Measurements from ENCODE around the gene HHIPL1.
"Not testable (repeated sequence)": the region's sequence is repeated elsewhere in the genome, so short reads cannot be mapped to it uniquely, and the experiment has no call there.

HHIPL1 gene

GRCh38 chr14:99636487-99636886 lies 8.4 kb upstream of the HHIPL1 start:
- no peak for DNase-seq

GRCh38 chr14:99637624-99638023 lies 7.3 kb upstream of the HHIPL1 start:
- no peak for DNase-seq

- not testable (repeated sequence) for DNase-seq
These were observed 2.2 kb upstream of the HHIPL1 start for GRCh38 chr14:99642771-99643170.

GRCh38 chr14:99643343-99643742 lies 1.6 kb upstream of the HHIPL1 start:
- no peak for DNase-seq

- no peak for DNase-seq
These were observed 818 bp upstream of the HHIPL1 start for GRCh38 chr14:99644035-99644587.

GRCh38 chr14:99645545-99646505 lies 896 bp downstream of the HHIPL1 start:
- DNase-seq = no peak

GRCh38 chr14:99647411-99647810 lies 2.5 kb downstream of the HHIPL1 start:
- no peak for DNase-seq

GRCh38 chr14:99648027-99648784 lies 3.3 kb downstream of the HHIPL1 start:
- DNase-seq = no peak

GRCh38 chr14:99649219-99649618 lies 4.3 kb downstream of the HHIPL1 start:
- no peak for DNase-seq

GRCh38 chr14:99649643-99650042 lies 4.7 kb downstream of the HHIPL1 start:
- no peak for DNase-seq

- no peak for DNase-seq
These were observed 5.3 kb downstream of the HHIPL1 start for GRCh38 chr14:99650189-99650588.

GRCh38 chr14:99651953-99652746 lies 7.2 kb downstream of the HHIPL1 start:
- DNase-seq = no peak

GRCh38 chr14:99654235-99654985 lies 9.5 kb downstream of the HHIPL1 start:
- no peak for DNase-seq

- DNase-seq = no peak
These were observed 10.6 kb downstream of the HHIPL1 start for GRCh38 chr14:99655521-99655920.

- no peak for DNase-seq
These were observed 11.2 kb downstream of the HHIPL1 start for GRCh38 chr14:99656171-99656570.

- no peak for DNase-seq
These were observed 12.8 kb downstream of the HHIPL1 start for GRCh38 chr14:99657645-99658155.

GRCh38 chr14:99658218-99658845 lies 13.4 kb downstream of the HHIPL1 start:
- DNase-seq = no peak

- no peak for DNase-seq
These were observed 14.4 kb downstream of the HHIPL1 start for GRCh38 chr14:99659333-99659741.

GRCh38 chr14:99660006-99660566 lies 15.2 kb downstream of the HHIPL1 start:
- DNase-seq = no peak

- DNase-seq = no peak
These were observed 15.9 kb downstream of the HHIPL1 start for GRCh38 chr14:99660794-99661193.

GRCh38 chr14:99661206-99661605 lies 16.3 kb downstream of the HHIPL1 start:
- DNase-seq = not testable (repeated sequence)
